ENCODE results near the gene FAM3C. TPM values are rescaled to one million over a fixed set of nuclear protein-coding genes. Genes with fewer than 3 reads are reported as not detected.

Gene FAM3C
- total RNA-seq, 5 donors from 2014 or later (not counting 1 experiment from before 2014, with no cell fraction given): 8.8 to 21.8 (median 14.9) TPM

DNA sequence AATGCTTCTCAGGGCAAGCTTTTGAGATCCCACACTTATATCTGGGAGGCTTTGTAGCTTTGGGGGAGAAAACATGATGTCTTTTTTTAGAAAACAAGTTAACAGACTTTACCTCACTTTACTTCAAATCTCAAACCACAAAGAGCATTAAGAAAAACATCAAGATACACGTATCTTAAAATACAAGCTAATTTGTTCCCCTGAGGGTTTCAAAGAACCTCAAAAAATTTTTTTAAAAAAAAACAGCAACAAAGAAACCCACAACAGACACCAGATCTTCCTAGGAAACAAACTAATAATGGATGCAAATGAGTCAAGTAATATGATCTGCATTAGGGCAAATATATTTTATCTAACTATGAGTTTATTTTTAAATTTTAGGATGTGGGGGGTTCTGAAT lies 24.7 kb downstream of the FAM3C start:
- H3K36me3 ChIP-seq (ENCODE audit: control insufficient read depth in 2 of 2, extremely low read depth in 1 of 2, insufficient read depth in 1 of 2, low read length in 1 of 2): peaks cover 0 to 15% of the 10 kb centered on the region in 2 donors
- Mint-ChIP-seq H3K36me3 (peaks cover 27% of the 10 kb centered on the region), H3K27me3 (no peaks in the 10 kb centered on the region), H3K4me1 (peaks cover 19 to 47% (median 33%) of the 10 kb centered on the region in 3 donors), H3K27ac (peak overlapping the region; percentile 50), H3K4me3 (no peak overlapping the region), H3K9me3 (no peaks in the 10 kb centered on the region)
- CTCF ChIA-PET: interaction anchor here (0.9 to 3.9 kb wide), 5 partner anchors 9 to 59 kb away, joined by 3 to 35 read pairs (median 3); partner anchors contain the start of gene FAM3C (in 2 of the 2)
- WGBS (ENCODE audit: insufficient coverage): no CpG with 5 or more reads among the region's 1 CpG
- POLR2A ChIA-PET: no interaction called here
- no peak overlapping the region for H3K27ac ChIP-seq (ENCODE audit: low read length)
- H3K27me3 ChIP-seq (replicated peaks in 1 of 2; ENCODE audit: control insufficient read depth in 2 of 2, extremely low read depth in 1 of 2, insufficient read depth in 2 of 2, low read length in 1 of 2): no peaks in the 10 kb centered on the region
- no peaks in the 10 kb centered on the region for H3K9me3 ChIP-seq
- ATAC-seq (replicated peaks in 1 of 4) (no peak), DNase-seq (no peak)
- H3K4me3 ChIP-seq (ENCODE audit: control insufficient read depth in 1 of 2, extremely low read depth in 1 of 2, low read length in 1 of 2): no peak overlapping the region
- H3K4me1 ChIP-seq (ENCODE audit: control insufficient read depth in 1 of 2, extremely low read depth in 1 of 2, insufficient read depth in 2 of 2, low read length in 2 of 2): no peaks in the 10 kb centered on the region

DNA sequence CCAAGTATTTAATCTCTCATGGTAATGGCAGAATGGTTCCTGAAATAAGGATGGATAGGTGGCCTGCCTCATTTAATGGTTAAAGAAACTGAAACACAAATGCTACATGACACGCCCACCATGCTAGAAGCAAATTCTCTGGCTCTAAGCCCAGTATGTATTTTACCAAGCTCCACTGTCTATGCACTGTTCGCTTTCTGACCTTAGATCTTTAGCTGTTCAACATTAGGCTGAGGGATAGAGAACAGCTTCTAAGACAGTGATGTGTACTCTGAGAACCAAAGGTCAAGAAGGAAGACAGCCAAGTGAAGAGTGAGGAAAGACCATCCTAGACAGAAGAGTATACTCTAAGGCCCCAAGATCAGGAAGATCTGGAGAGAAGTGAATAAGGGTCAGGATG lies 26.6 kb downstream of the FAM3C start:
- DNase-seq (no peak), ATAC-seq (replicated peaks in 1 of 4) (peak in 2 of 4 experiments; percentile 15 to 32)
- ChIA-PET POLR2A (interaction anchor here in 1 of 2 donors (0.6 kb wide), 1 partner anchor 419 kb away, joined by 9 read pairs; the partner anchor contains the start of gene ING3), CTCF (interaction anchor here (1.0 to 1.4 kb wide), 8 partner anchors 10 to 179 kb away, joined by 3 to 11 read pairs (median 5); no protein-coding TSS in a partner anchor)
- Histone ChIP-seq H3K27me3 (replicated peaks in 1 of 2; ENCODE audit: control insufficient read depth in 2 of 2, extremely low read depth in 1 of 2, insufficient read depth in 2 of 2, low read length in 1 of 2) (no peaks in the 10 kb centered on the region), H3K36me3 (ENCODE audit: control insufficient read depth in 2 of 2, extremely low read depth in 1 of 2, insufficient read depth in 1 of 2, low read length in 1 of 2) (peaks cover 0 to 5% of the 10 kb centered on the region in 2 donors), H3K4me3 (ENCODE audit: control insufficient read depth in 1 of 2, extremely low read depth in 1 of 2, low read length in 1 of 2) (no peak overlapping the region), H3K4me1 (ENCODE audit: control insufficient read depth in 1 of 2, extremely low read depth in 1 of 2, insufficient read depth in 2 of 2, low read length in 2 of 2) (no peaks in the 10 kb centered on the region), H3K27ac (ENCODE audit: low read length) (peak overlapping the region; percentile 39), H3K9me3 (no peaks in the 10 kb centered on the region)
- WGBS (ENCODE audit: insufficient coverage): no CpG with 5 or more reads among the region's 2 CpGs
- Mint-ChIP-seq H3K27me3 (no peaks in the 10 kb centered on the region), H3K9me3 (no peaks in the 10 kb centered on the region), H3K36me3 (peaks cover 16% of the 10 kb centered on the region), H3K4me1 (peaks cover 19 to 41% (median 33%) of the 10 kb centered on the region in 3 donors), H3K27ac (peak overlapping the region; percentile 56 to 64), H3K4me3 (no peak overlapping the region)

DNA sequence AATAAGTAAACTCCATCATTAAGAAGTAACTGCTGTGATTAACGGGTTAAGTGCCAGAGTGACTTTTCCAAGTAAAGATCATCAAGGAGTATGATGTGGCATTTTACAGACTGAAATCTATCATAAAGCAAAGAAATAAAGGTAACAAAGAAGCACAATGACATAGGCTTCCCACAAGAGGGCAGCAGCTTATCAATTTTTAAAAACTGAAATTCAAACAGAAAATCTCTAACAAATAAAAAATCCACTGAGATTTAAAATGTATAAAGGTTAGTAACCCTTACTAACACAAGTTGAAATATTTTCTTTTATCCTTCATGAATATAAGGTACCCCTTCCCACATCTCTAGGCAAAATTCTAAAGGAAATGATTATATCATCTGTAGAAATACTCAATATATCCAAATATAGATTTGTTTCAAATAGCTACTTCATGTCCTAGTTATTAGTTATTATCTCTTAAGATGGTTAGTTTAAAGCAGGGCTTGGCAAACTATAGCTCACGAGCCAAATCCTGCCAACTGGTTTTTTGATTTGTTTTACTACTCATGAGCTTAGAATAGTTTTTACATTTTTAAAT lies 29.2 kb downstream of the FAM3C start:
- DNase-seq (peak in 14 of 35 experiments; percentile 2 to 70 (median 16)), ATAC-seq (replicated peaks in 1 of 4) (no peak)
- Histone ChIP-seq H3K9me3 (no peaks in the 10 kb centered on the region), H3K4me3 (ENCODE audit: control insufficient read depth in 1 of 2, extremely low read depth in 1 of 2, low read length in 1 of 2) (no peak overlapping the region), H3K4me1 (ENCODE audit: control insufficient read depth in 1 of 2, extremely low read depth in 1 of 2, insufficient read depth in 2 of 2, low read length in 2 of 2) (no peaks in the 10 kb centered on the region), H3K27me3 (replicated peaks in 1 of 2; ENCODE audit: control insufficient read depth in 2 of 2, extremely low read depth in 1 of 2, insufficient read depth in 2 of 2, low read length in 1 of 2) (no peaks in the 10 kb centered on the region), H3K27ac (ENCODE audit: low read length) (no peak overlapping the region), H3K36me3 (ENCODE audit: control insufficient read depth in 2 of 2, extremely low read depth in 1 of 2, insufficient read depth in 1 of 2, low read length in 1 of 2) (peaks cover 0 to 10% of the 10 kb centered on the region in 2 donors)
- Mint-ChIP-seq H3K27ac (no peak overlapping the region), H3K4me3 (no peak overlapping the region), H3K4me1 (peaks cover 6 to 29% (median 22%) of the 10 kb centered on the region in 3 donors), H3K9me3 (no peaks in the 10 kb centered on the region), H3K36me3 (peaks cover 19% of the 10 kb centered on the region), H3K27me3 (no peaks in the 10 kb centered on the region)
- POLR2A ChIA-PET: interaction anchor here (0.6 kb wide), 2 partner anchors 141 to 181 kb away, joined by 3 to 4 read pairs; no protein-coding TSS in a partner anchor
- no CpG with 5 or more reads among the region's 2 CpGs for WGBS (ENCODE audit: insufficient coverage)
- CTCF ChIA-PET: interaction anchor here (0.6 to 2.8 kb wide), 41 partner anchors 9 to 627 kb away, joined by 3 to 78 read pairs (median 4); partner anchors contain the start of gene FAM3C (in 2 of the 2)

DNA sequence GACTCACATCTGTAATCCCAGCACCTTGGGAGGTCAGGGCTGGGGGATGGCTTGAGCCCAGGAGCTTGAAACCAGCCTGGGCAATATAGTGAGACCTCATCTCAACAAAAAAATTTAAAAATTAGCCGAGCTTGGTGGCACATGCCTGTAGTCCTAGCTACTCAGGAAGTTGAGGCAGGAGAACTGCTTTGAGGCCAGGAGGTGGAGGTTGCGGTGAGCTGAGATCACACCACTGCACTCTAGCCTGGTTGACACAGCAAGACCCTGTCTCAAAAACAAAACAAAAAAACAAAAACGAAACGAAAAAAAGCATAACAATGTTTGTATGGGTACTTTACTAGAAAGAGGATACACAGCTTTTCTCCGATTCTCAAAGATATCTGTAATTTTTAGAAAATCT lies 35.5 kb downstream of the FAM3C start:
- Histone ChIP-seq H3K27me3 (replicated peaks in 1 of 2; ENCODE audit: control insufficient read depth in 2 of 2, extremely low read depth in 1 of 2, insufficient read depth in 2 of 2, low read length in 1 of 2) (no peaks in the 10 kb centered on the region), H3K27ac (ENCODE audit: low read length) (no peak overlapping the region), H3K4me1 (ENCODE audit: control insufficient read depth in 1 of 2, extremely low read depth in 1 of 2, insufficient read depth in 2 of 2, low read length in 2 of 2) (no peaks in the 10 kb centered on the region), H3K4me3 (ENCODE audit: control insufficient read depth in 1 of 2, extremely low read depth in 1 of 2, low read length in 1 of 2) (no peak overlapping the region), H3K9me3 (no peaks in the 10 kb centered on the region), H3K36me3 (ENCODE audit: control insufficient read depth in 2 of 2, extremely low read depth in 1 of 2, insufficient read depth in 1 of 2, low read length in 1 of 2) (peaks cover 0 to 34% of the 10 kb centered on the region in 2 donors)
- DNase-seq (peak in 12 of 35 experiments; percentile 2 to 31 (median 13)), ATAC-seq (replicated peaks in 1 of 4) (peak in 2 of 4 experiments; percentile 24 to 56)
- Mint-ChIP-seq H3K9me3 (no peaks in the 10 kb centered on the region), H3K36me3 (peaks cover 42% of the 10 kb centered on the region), H3K27me3 (no peaks in the 10 kb centered on the region), H3K4me3 (peak overlapping the region in 1 of 3 donors; percentile 11), H3K4me1 (peaks cover 0 to 3% (median 2%) of the 10 kb centered on the region in 3 donors), H3K27ac (peak overlapping the region in 1 of 2 donors; percentile 19)
- ChIA-PET CTCF (interaction anchor here in 1 of 2 donors (1.1 to 1.5 kb wide), 2 partner anchors 35 to 187 kb away, joined by 4 to 7 read pairs; partner anchors contain the start of gene FAM3C), POLR2A (interaction anchor here in 1 of 2 donors (0.9 kb wide), 1 partner anchor 14 kb away, joined by 4 read pairs; no protein-coding TSS in a partner anchor)
- WGBS (ENCODE audit: insufficient coverage): 50% methylated on average over 1 of the region's 5 CpGs

DNA sequence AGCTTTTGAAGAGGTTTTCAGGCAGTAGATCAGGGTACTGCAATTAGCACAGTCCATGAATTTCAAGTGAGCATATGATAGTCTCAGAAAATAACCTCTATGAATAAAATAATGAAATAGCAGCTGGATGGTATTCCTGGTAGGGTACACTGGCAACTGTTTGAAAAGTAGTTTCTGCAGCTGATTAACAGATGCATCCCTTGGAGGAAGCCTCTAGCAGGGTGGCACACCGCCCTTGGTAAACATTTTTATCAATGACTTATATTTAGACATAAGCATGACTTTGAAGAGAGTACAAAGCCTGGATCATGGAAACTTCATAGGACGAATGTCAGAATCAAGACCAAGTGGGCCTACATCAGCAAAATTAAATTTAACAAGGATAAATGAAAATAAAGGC lies 40.5 kb downstream of the FAM3C start:
- H3K4me3 ChIP-seq (ENCODE audit: control insufficient read depth in 1 of 2, extremely low read depth in 1 of 2, low read length in 1 of 2): no peak overlapping the region
- no peak for DNase-seq
- Mint-ChIP-seq H3K36me3 (peaks cover 51% of the 10 kb centered on the region), H3K27ac (no peak overlapping the region), H3K4me3 (no peak overlapping the region), H3K27me3 (no peaks in the 10 kb centered on the region), H3K9me3 (no peaks in the 10 kb centered on the region), H3K4me1 (peaks cover 0 to 3% (median 0%) of the 10 kb centered on the region in 3 donors)
- ATAC-seq (replicated peaks in 1 of 4): no peak
- H3K9me3 ChIP-seq: no peaks in the 10 kb centered on the region
- no peaks in the 10 kb centered on the region for H3K27me3 ChIP-seq (replicated peaks in 1 of 2; ENCODE audit: control insufficient read depth in 2 of 2, extremely low read depth in 1 of 2, insufficient read depth in 2 of 2, low read length in 1 of 2)
- no peak overlapping the region for H3K27ac ChIP-seq (ENCODE audit: low read length)
- ChIA-PET POLR2A (interaction anchor here in 1 of 2 donors (0.5 kb wide), 1 partner anchor 1559 kb away, joined by 4 read pairs; no protein-coding TSS in a partner anchor), CTCF (no interaction called here)
- no CpG with 5 or more reads among the region's 2 CpGs for WGBS (ENCODE audit: insufficient coverage)
- peaks cover 0 to 37% of the 10 kb centered on the region in 2 donors for H3K36me3 ChIP-seq (ENCODE audit: control insufficient read depth in 2 of 2, extremely low read depth in 1 of 2, insufficient read depth in 1 of 2, low read length in 1 of 2)
- H3K4me1 ChIP-seq (ENCODE audit: control insufficient read depth in 1 of 2, extremely low read depth in 1 of 2, insufficient read depth in 2 of 2, low read length in 2 of 2): no peaks in the 10 kb centered on the region

DNA sequence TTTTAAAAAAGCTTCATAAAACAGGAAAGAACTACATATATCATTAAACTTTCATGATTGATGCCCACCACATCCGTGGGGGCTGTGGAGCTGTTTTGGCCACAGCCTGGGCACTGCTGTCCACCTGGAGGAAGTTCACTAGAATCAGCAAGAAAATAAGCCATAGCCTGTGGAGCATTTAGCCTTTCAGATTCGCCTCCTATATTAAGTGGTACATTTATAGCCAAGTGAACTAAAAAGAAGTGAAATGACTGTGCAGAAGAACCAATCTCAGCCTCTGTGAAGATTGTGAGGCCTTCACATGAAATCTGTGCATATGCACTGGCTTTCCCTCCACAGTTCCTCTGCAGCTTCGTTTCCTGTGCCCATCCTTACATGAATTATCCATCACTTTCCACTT lies 43.8 kb downstream of the FAM3C start:
- peaks cover 47% of the 10 kb centered on the region for H3K36me3 Mint-ChIP-seq
- H3K4me3 ChIP-seq (ENCODE audit: control insufficient read depth in 1 of 2, extremely low read depth in 1 of 2, low read length in 1 of 2): no peak overlapping the region
- H3K4me1 ChIP-seq (ENCODE audit: control insufficient read depth in 1 of 2, extremely low read depth in 1 of 2, insufficient read depth in 2 of 2, low read length in 2 of 2): no peaks in the 10 kb centered on the region
- no CpG with 5 or more reads among the region's 3 CpGs for WGBS (ENCODE audit: insufficient coverage)
- no peak overlapping the region for H3K27ac ChIP-seq (ENCODE audit: low read length)
- H3K9me3 Mint-ChIP-seq: no peaks in the 10 kb centered on the region
- H3K27me3 Mint-ChIP-seq: no peaks in the 10 kb centered on the region
- H3K27me3 ChIP-seq (replicated peaks in 1 of 2; ENCODE audit: control insufficient read depth in 2 of 2, extremely low read depth in 1 of 2, insufficient read depth in 2 of 2, low read length in 1 of 2): no peaks in the 10 kb centered on the region
- ATAC-seq (replicated peaks in 1 of 4) (no peak), DNase-seq (no peak)
- H3K4me1 Mint-ChIP-seq: no peaks in the 10 kb centered on the region
- ChIA-PET POLR2A (no interaction called here), CTCF (interaction anchor here (1.2 to 1.6 kb wide), 3 partner anchors 14 to 195 kb away, joined by 4 to 6 read pairs (median 5); no protein-coding TSS in a partner anchor)
- no peak overlapping the region for H3K27ac Mint-ChIP-seq
- no peak overlapping the region for H3K4me3 Mint-ChIP-seq
- no peaks in the 10 kb centered on the region for H3K9me3 ChIP-seq
- H3K36me3 ChIP-seq (ENCODE audit: control insufficient read depth in 2 of 2, extremely low read depth in 1 of 2, insufficient read depth in 1 of 2, low read length in 1 of 2): peaks cover 0 to 25% of the 10 kb centered on the region in 2 donors

Data from T-cell (primary cell).